GM19455 (cell line): ENCODE results near the gene FAM135A.
"Not testable (repeated sequence)": the region's sequence is repeated elsewhere in the genome, so short reads cannot be mapped to it uniquely, and the experiment has no call there.

Source experiments
- ATAC-seq: cut with Tn5 transposase; IDR thresholded peaks from one replicate; pipeline ENCODE4 v1.9.1; 2021; ENCODE audit not compliant: unreplicated experiment

FAM135A gene

DNA sequence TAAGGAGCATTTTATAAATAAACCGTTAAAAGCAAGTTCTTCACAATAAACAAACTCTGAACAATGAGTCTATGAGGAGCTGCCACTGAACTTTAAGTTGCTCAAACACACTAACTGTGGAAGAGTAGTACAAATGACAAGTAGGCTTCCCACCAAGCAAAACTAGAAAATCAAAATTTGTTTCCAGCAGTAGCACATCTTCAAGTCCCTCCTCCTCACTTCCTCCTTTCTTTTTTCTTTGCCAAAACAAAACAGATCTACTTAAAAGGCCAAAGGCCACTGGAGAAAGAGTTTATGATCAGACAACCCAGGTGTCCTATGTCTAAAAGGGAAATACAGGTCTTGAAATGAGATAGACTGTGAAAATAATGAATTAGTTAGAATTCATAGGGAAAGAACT, 17.1 kb upstream of the FAM135A start:
- ATAC-seq, result no peak

DNA sequence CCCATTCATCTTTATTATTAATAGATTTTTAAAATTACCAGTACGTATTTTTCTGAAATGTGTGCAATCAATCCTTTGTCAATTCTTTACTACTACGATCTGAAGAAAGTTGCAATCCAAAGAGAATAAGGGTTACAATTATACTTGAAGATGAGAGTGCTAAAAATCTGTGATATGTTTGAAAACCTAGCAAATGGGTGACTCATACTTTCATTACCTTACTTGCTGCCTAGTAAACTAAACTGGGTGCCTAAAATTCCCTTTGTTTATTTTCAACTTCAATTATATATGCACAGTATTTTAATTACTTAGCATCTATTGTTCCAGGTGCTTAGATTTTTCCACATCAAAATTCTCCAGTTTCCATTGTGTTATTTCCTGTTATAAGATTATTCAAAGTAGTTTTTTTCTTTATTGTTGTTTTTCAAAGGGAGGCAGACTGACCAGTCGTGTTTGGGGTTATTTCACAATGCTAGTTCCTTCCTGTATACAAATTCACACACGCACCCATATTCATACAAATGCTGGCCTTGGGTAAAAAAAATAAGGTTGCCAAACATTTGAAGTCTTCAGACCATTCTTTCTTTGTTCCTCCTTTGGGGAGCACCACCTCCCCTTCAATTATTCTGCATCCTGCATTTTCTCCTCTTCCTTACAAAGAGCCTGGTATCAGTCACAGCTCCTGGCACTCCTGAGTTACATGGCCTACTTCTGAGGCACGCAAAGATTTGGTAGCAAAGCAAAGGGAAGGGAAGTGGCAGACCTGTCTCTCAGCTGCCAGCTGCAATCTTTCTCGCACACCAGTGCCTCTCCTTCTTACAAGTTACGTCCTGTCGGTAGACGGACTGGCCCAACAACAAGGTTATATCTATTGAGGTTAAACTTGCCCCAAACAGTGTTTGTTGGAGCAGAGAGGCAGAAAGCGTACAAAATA, 16.2 kb upstream of the FAM135A start:
- ATAC-seq, result no peak

DNA sequence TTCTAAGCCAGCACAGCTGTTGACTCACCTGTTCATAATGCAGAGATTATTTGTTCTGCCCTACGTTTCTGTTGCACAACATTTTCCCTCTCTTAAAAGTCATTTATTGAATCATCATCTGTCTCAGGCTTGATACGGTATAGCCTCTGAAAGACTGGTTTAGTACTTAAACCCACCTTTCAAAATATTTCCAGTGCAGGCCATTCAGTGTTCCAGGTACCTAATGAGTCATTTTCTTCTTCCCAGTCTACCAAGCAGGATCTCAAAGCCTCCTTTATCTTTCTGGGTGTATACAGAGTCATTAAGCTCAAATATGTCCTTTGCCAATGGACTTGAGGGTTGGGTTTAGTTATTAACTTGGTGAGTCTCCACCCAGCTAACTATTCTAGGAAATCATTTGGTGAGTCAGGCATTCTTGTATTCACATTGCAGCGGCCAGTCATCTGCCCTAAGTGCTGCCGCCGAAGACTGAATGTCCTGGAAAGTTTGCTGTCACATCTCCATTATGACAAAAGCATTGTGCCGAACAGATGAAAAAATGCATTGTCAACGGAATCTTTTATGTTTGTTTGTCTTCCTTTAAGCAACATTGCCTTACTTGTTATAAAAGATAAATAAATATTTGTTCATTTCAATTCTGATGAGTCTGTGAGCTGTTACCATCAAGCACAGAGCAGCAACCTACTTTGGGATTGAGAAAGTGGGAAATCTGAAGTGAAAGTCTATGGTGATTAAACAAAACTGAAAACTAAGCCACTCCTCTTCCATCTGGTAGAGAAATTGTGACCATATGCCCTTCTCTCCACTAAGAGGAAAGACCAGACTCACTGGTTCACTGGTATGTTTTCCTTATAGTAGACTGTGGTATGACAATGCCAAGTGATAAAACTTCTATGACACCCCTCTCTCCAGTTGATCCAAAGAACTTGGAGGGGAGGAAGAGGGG, 14.3 kb upstream of the FAM135A start:
- ATAC-seq, result no peak

DNA sequence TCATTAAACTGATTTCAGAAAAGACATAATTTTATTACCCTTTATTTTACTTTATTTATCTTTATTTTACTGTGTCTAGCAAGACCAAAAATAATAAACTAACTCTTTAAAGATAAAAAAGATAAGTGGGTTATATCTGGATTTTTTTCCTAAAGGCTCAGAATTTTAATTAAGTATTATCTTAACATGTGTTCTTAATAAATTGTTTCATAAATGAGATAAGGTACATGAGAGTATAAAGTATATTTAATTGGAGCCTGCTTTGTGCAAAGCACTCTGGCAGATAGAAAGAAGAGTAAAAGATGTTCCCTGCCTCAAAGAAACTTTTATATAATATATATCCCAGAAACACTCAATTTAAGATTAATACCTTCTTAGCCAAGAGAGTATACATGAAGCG, 8.7 kb upstream of the FAM135A start:
- ATAC-seq, result no peak

DNA sequence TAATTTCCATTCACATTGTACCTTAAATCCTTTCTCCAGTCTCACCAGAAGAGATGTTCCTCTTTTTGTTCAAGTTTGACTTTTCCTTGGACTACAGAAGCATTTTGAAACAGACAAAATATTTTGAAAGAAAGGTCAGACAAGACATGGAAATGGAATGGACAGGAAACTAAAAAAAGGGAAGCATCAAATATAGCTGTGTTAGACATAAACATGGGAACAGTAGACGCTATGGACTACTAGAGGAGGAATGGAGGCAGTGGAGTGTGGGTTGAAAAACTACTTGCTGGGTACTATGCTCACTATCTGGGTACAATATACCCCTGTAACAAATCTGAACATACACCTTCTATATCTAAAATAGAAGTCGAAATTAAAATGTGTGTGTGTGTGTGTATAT, 4.1 kb upstream of the FAM135A start:
- ATAC-seq, result no peak

DNA sequence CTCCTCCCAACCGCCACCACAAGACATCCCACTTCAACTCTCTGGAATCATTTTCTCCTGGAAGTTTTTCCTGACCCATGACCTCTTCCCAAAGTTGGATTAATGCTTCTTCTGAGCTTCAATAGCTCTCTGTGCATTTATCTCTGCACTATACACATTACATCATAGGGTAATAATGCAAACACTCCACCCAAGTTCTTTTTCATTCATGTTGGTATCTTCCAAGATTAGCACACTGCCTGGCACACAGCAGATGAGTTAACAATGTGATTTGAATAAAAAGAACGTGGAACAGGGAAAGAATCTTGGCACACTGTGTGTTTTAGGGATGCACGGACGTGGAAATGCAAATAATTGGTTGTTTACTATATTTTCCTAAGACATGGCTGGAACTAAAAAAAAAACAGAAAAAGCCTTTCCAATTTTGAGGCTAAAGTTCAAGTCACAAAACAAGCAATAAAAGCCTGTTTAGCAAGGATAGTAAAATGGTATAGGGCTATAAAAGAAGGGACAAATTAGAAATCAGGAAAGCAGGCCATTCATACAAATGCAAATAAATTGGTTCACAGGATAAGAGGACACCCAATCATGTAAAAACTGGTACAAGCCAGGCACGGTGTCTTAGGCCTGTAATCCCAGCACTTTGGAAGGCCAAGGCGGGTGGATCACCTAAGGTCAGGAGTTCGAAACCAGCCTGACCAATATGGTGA, 1.6 kb upstream of the FAM135A start:
- ATAC-seq, result no peak

DNA sequence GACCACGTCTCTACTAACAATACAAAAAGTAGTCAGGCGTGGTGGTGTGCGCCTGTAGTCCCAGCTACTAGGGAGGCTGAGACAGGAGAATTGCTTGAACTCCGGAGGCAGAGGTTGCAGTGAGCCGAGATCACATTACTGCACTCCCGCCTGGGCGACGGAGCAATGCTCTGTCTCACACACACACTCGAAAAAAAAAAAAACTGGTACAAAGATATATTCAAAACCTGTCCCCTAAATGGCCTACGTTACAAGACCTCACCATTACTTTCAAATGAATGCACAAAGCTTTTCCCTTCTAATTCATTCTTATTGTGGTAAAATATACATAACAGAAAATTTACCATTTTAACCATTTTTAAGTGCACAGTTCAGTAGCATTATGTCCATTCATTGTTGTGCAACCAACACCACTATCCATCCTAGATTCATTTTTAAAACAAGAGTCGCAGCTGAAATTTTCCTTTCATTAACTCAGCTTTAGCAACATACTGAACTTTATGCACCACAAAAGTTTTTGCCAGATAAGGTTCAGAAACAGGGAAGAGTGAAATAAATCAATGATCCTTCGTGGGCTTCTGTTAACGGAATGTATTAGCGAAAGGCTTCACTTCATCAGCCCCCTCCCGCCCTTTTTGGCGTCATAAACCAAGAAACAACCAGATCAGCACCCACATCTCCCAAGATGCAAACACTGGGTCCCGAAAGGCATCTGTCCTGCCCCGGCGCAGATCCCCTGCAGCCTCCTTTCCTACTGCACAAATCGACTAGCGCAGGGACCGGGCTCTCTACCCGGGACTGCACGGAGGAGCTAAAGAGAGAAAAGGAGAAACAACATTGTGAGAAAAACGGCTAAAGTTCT, 825 bp upstream of the FAM135A start:
- ATAC-seq, result peak; percentile 25

DNA sequence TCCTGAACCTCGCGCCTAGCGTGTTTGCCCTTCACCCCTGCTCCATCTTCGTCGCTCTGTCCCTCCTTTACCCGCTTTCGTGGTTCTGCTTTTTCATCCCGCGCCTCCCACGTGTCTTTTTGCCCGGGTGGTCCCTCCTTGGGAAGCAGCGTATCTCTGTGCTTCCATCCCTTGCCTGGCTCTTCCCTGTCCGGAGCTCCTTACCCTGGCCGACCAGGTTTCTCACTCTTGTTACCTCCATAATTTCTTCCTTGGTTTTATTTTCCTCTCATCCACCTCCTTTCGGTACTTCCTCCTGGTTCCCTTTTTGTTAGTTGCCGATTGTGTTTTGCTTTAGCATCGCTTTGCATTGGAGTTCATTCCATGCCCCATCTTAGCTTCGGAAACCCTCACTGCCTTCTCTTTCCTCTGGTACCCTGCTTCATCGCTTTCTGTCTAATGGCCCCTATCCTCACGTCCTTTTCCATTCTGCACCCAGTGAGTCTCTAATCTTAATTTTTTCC, 735 bp downstream of the FAM135A start:
- no peak for ATAC-seq

DNA sequence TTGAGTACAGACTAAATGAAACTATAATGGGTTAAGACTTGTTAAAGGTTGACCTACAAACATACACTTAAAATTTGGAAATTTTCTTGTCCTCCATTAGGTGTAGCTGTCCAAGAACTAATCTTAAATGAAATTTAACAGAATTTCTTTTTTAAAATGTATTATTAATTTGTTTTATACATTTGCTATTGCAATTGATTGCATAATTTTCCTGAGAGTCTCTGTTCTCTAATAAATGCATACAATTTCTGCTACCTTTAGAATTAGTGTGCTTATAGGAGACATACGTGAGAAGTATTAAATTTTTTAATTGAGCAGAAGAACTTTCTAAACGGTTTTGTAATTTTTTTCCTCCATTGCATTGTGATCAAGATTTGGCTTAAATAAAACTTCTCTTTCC, 1.5 kb downstream of the FAM135A start:
- no peak for ATAC-seq

DNA sequence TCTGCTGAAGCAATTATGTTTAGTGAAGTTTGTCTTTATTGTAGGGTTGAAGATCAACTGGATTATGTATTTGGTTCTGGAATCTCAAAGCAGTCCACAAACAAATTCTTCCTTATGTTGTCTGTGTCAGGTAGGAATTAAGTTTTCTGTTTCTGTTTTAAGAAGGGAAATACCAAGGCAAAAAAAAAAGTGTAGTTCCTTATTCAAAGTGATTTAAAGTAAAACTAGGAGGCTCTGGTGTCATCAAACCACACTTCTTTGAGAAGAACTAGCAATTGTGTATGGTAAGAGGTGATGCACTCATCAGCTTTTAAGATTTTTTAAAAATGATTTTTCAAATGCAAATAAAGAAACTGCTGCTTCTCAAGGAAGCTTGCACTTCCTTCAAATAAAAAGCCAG, 1.9 kb downstream of the FAM135A start:
- ATAC-seq, result no peak

DNA sequence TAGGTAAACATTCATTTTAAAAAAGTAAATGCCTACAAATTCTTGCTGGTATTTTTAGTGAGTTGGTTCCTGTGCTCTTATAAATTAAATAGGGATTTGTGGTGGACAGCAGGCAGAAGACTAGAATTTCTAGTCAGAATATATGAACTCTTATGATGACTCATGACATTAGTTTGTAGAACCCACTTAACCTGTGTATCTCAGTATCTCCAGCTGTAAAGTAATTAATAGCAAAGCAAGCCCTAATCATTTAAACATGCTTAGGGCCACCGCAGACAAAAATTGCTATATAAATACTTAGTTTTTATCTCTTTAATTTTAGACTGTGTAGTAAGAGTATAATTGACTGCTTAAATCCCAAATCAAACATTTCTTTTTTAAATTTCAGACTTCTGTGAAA, 2.4 kb downstream of the FAM135A start:
- no peak for ATAC-seq

DNA sequence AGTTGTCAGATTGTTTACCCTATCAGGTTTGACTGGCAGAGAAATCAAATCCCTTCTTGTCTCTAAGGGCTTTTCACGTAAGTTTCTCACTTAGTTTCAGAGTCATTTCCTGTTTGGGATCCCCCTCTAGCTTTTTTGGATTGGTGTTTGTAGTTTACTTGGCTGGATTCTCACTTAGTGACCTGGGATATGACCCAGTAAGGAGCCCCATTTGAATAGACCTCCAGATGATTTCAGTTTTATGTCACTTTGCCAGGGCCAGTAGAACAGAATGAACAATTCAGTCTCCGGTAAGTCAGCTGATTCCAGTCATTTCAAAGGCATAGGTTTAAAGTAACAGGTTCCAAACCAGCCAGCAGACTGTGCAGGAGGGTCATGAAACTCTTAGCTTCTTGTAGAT, 8.2 kb downstream of the FAM135A start:
- no peak for ATAC-seq

DNA sequence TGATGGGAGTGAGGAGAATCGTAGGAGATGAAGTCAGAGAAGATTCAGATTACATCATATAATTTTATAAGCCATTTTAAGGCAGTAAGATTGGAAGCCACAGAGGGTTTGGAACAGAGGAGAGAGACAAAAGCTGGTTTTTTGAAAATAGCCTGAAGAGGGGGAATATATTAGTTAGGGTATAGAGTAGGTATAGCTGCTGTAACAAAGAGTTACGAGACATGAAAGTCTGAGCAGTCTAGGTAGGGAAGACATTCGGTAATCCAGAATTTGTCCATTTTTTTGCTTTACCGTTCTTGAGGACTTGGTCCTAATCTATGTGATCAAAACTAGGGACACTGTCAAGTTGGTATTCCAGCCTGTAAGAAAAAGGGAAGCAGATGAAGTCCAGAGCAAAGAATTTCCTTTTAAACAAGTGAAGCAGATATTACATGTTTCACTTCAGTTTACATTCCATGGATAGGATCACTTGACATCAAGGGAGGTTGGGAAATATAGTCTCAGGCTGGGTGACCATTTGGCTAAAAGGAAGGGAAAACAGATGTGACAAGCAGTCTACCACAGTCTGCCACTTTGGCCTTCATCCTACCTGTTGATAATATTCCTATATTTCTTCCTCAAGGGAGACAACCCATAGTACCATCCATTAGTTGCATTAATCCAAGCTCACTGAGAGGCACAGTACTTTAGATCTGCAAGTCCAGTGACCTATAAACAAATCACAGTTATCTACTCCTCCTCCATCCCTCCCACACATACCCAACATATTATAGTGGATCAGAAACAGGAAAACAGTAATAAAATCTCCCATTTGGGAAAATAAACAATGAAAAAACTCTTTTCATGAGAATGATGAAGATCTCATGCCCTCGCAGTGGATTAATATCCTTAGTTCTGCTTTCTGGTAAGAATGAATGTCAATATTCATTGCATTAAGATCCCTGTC, 10.2 kb downstream of the FAM135A start:
- ATAC-seq, result no peak

DNA sequence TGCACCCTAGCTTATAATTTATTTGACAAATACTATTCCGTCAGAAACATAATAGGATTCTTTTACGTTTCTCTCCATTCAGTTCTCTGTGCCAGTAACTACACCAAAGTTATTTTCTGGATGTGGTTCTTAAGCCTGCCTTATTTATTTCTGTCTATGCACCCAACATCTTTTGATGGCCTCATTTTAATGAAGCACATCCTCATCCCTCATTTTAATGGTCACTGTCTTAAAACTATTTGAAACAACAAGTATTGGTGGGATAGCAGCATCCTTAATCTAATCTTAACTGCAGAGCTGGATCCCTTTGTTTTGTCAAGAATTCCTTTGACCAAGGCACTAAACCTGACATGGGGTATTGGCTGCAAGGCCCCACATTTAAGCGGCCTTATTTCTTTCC, 11.0 kb downstream of the FAM135A start:
- ATAC-seq, result no peak

DNA sequence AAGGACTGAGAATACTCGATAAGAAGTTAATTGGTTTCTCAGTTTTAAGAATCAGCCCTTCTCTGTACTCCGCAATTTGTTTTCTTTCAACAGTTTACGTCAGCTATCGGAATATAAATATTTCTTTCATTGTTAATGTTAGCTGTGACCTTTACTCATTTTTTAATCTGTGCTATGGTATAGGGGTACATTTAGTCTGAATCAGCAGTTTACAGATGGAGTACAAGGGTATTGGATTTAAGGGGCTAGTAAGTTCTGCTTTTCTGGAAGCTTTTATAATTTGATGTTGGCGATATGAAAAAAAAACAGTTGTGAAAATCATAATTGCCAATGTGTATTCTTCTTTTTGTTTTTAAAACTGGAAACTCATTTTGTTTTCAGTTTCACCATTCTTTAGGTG, 23.0 kb downstream of the FAM135A start:
- no peak for ATAC-seq

DNA sequence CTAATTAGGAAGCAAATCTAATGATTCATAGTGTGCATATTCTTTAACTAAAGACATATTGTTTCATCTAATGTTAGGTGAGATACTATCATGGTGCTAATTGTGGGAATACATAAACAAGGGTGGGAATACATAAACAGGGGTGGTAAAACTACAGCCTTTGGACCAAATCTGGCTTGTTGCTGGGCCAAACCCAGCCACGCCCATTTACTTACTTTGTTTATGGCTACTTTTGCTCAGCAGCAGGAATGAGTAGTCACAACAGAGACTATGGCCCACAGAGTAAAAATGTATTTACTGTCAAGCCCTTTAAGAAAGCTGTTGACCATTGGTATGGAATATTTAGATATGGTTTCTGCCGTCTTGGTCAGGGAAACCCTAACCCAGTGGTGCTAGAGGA, 31.7 kb downstream of the FAM135A start:
- no peak for ATAC-seq

DNA sequence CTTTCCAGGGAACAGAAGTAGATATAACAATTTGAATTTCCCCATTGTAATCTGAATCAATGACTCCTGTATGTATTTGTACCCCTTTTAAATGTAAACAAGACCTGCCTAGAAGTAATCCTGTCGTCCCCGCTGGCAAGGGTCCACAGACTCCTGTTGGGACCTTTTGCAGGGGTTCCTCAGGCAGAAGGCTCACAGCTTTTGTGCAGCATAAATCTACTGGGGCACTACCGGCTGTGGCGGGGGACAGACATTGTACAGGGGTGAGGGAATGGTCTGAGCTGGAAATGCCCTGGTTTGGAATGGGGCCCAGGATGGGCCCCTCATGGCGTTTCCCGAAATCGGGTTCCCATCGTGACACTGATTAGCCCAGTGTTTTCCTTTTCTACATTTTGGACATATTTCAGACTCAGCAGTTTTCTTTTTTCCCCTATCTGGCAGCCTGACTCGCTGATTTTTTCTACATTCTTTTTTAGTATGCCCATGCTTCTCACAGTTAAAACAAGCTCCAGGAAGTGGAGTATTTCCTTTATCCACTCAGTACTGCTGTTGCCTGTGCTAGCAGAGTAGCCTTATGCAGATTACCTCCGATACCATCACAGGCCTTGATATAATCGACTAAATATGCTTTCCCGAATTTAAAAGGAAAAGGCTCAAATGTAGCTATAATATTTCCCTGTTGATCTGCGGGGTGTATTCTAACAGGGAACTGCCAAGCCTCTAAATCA, 34.2 kb downstream of the FAM135A start:
- not testable (repeated sequence) for ATAC-seq

DNA sequence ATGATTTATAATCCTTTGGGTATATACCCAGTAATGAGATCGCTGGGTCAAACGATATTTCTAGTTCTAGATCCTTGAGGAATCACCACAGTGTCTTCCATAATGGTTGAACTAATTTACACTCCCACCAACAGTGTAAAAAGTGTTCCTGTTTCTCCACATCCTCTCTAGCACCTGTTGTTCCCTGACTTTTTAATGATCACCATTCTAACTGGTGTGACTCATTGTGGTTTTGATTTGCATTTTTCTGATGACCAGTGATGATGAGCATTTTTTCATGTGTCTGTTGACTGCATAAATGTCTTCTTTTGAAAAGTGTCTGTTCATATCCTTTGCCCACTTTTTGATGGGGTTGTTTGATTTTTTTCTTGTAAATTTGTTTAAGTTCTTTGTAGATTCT, 40.6 kb downstream of the FAM135A start:
- ATAC-seq, result not testable (repeated sequence)
